ENCODE data around the gene SFRP5.

SFRP5 gene, protein sequence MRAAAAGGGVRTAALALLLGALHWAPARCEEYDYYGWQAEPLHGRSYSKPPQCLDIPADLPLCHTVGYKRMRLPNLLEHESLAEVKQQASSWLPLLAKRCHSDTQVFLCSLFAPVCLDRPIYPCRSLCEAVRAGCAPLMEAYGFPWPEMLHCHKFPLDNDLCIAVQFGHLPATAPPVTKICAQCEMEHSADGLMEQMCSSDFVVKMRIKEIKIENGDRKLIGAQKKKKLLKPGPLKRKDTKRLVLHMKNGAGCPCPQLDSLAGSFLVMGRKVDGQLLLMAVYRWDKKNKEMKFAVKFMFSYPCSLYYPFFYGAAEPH

DNA sequence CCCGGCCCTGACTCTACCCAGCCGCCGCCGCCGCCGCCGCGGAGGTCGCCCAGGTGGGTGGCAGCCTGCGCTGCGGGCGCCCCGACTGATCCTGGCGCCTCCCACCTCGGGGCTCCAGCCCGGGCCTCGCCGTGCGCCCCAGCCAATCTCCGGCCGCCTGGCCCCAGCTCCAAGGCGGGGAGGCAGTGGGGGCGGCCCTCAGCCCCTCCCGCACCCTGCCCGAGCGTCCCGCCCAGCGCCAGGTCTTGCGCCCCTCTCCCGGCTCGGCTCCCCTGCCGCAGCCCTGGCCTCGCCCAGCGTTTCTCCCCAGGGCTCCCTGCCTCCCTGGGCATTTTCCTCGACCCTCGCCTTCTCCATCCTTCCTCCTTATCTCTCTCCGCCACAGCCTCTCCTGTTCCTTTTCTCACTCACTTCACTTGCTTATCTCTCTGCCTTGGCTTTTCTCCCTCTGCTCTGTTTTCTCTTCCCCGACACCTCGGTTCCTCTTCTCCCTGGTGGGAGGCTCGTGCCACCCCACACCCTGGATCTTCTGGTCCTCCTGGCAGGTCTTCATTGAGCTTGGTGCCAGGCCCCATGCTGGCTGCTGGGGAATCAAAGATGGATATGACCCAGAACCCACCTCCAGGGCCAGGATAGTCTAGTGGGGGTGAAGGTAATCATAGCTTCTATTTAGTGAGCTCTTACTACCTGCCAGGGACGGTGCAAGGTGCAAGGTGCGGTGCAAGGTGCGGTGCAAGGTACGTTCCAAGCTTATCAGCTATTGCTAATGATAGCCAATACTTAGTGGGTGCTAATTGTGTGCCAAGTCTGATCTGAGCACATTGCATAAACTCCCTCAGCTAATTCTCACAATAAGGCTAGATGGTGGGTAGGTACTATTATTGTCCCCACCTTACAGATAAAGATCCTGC lies at the start of gene SFRP5:
Gene SFRP5 (minus strand): TSS at position 87 of the 911 bp plus-strand sequence. CDS start 166 bp downstream, outside the sequence.
- no peak for DNase-seq (ENCODE audit: low read depth)

DNA sequence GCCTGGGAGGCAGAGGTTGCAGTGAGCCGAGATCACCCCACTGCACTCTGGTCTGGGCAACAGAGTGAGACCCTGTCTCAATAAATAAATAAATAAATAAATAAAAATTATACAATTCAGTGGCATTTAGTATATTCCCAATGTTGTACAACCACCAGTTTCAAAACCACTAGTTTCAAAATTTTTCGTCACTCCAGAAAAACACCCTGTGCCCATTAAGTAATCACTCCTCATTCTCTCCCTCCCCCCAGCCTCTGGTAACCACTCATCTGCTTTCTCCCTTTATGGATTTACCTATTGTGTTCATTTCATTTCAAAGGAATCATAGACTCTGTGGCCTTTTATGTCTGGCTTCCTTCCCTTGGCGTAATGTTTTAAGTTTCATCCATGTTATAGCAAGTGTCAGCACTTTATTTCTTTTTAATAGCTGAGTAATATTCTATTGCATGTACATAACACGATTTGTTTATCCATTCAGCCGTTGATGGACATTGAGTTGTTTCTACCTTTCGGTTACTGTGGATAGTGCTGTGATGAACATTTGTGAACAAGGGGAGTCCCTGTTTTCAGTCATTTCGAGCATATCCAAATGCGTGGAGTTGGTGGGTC lies 48.4 kb upstream of the SFRP5 start:
- no peak for DNase-seq (ENCODE audit: low read depth)

DNA sequence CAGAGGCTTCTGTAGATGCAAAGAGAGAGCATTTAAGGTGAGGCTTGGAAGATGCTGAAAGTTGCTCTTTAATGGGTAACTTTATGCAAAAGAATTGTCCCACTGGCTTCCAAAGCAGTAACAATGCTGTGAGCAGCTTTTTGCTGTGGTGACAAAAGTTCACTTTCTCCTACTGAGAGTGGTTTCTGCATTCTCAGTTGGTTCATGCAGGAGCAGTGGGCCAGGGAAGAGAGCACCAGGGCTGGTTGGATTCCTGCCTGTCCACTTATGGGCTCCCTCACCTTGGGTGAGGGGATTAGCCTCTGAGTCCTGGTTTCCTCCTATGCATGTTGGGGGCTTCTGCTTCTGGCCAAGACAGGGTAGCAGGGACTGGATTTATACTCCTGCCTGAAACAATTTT lies 46.8 kb upstream of the SFRP5 start:
- no peak for DNase-seq (ENCODE audit: low read depth)

DNA sequence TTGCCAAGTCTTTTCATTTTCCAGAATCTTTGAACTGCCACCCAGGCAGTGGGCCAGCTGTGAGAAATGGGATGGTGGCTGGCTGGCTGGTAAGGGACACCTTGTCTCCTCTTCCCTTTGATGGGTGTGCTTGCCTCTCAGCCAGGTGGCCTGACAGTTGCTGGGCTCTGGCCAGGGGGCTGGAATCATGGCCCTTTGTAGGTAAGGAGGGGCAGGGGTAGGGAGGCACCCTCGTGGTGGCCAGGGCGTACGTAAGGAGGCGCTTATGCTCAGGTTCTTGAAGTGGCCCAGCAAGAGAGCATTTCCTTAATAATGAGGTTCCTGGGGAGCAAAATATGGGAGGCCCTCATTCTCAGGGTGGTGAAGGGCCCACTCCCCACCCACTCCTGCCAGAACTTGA lies 44.8 kb upstream of the SFRP5 start:
- no peak for DNase-seq (ENCODE audit: low read depth)

DNA sequence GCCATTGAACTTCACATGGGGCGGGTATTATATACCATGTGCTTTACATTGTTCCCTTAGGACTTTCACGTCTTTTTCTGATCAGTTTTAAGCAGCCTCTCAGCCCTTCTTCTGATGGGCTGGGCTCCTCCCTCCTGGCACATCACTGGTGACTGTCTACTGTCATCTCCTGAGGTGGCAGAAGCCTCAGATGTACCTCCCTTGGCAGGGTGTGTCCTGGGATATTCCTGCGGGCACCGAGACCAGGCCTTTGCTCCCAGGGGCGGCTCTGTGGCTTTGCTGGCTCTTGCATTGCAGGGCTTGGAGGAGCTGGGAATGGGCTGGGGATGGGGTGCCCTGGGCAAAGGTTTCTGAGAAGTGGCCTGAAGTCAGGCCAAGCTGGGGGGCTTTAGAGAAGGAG lies 43.2 kb upstream of the SFRP5 start:
- no peak for DNase-seq (ENCODE audit: low read depth)

DNA sequence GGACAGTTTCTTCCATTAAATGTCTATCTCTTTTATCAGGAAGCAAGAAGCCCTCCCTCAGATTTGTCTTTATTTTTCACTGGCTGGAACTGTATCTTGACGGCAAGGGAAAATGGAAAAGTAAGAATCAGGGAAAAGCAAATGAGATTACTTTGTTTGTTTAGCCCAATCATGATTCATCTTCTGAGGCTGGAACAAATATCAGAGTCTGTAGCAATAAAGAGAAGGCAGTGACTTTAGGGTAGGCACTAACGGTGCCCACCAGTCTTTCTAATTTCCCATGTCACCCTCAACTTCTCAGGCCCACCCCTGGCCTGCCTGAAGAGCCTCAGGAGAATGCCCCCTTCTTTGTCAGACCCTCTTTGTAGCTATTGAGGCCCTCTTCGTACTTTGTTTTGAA lies 41.5 kb upstream of the SFRP5 start:
- no peak for DNase-seq (ENCODE audit: low read depth)

DNA sequence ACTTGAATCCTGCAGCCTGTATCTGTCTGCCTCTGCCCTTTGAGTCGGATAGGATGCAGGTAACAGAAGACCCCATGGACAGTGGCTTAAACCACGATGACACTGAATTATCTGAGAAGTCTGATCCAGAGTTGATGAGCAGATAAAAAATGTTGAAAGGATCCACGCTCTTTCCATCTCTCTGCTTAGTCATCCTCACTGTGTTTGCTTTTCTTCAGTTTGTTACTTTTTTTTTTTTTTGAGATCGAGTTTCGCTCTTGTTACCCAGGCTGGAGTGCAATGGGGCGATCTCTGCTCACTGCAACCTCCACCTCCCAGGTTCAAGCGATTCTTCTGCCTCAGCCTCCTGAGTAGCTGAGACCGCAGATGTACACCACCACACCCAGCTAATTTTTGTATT lies 40.9 kb upstream of the SFRP5 start:
- DNase-seq (ENCODE audit: low read depth): no peak

DNA sequence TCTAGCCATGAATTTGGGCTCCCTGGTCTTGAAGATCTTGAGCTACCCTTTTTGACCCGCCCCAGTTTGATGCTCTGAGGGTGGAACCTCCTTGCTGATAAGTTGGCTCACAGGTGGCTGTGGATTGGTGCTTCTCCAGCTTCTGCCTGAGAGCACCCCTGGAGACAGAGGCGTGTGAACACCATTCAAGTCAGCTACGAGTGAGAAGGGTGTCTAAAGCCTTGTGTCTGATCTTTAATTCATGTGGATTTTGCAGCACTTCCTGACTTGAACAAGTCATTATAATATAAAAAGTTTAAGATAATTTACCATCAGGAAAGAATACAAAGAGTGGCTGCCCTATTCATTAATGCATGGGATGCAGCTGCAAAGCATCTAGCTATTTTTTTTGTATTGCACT lies 40.2 kb upstream of the SFRP5 start:
- DNase-seq (ENCODE audit: low read depth): no peak

DNA sequence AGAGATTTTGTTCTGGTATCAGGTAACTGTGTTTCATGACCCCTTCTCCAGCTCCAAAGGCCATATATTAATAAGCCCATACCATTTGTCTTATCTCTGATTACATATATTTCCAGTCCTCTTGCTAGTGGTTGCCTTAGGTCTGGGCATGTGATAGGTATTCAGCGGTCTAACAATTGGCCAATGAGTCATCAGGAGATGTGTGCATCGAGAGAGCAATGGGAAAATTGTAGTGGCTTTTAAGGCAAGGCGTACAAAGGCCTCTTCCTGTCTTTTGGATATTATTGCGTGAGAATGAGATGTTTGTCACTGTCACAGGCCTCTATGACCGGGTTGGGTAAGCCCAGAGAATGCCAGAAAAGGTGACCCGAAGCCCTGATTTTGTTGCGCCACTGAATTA lies 38.6 kb upstream of the SFRP5 start:
- no peak for DNase-seq (ENCODE audit: low read depth)

DNA sequence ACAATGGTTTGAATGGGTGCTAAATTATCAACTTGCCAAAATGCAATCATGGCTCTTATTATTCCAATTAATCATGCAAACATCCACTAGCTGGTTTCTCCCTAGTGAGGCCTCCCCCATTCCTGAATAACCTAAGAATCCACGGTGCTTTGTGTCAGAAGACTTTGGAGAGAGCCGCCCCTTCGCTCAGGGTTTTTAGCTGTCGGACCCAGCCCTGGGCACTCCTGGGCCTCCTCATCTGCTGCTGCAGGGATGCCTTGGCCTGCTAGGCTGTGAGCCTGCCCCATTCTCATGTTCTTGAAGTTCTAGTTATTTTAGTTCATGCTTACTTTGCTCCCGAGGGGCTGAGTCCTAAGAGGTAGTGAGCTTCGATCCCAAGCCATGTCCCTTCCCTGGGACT lies 34.1 kb upstream of the SFRP5 start:
- no peak for DNase-seq (ENCODE audit: low read depth)

DNA sequence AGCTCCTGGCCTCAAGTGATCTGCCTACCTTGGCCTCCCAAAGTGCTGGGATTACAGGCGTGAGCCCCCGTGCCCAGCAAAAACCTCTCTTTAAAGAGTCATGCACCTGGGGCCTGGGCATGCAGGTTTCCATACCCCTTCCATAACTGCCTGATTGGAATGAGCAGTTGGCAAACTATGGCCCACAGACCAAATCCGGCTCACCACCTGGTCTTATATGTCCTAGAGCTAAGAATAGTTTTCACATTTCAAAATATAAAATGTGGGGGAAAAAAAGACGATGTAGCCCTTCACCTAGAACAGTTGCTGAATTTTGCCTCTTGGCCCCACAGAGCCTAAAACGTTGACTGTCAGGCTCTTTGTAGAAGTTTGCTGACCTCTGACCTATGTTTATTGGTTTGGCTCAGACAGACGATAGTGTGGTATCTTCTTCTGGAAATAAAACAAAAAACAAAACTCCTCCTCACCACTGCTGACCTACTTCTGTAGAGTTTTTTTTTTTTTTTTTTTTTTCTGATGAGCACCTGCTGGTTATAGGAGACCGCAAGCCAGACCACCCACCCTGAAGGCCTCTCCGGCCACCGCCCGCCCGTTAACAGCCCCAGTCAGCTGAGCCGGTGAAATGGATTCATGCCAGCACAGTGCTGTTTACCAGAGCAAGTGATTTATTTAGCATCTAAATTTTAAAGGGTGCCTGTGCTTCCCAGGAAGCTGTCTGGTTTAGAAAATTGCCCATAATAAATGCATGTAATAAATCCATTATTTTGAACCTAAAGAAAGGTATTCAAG lies 33.5 kb upstream of the SFRP5 start:
- no peak for DNase-seq (ENCODE audit: low read depth)

DNA sequence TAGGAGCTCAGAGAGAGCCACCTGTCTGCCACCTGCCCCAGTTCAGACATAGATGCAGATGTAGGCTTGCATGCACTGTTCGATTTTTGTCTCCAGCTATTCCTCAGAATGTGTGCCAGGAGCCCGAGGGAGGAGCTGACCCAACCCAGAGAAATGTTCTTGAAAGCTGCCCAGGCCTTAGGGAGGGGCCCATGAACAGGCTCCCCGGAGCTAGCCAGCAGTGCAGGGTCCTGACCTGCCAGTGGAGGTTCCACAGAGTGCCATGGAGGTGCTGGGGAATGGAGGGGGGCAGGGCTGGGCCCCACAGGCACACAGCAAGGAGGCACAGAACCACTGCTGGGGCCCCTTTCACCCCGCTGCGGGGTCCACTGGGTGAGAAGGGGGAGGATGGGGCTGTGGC lies 29.6 kb upstream of the SFRP5 start:
- DNase-seq (ENCODE audit: low read depth): no peak

DNA sequence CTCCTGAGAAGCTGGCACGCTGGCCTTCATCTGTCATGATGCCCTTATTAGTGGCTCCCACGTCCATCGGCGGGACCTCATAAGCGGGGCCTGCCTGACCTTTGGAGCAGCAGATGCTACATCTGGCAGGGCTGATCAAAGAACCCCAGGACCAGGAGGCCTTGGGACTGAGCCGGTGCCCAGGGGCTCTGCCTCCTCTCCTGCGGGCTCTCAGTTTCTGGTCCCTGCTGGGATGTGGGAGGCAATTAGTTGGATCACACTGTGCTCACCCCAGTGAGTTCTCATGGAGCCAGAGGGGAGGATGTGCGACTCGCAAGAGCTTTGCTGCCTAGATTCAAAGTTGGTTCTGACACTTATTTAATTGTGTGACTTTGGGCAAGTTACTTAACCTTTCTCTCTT lies 28.7 kb upstream of the SFRP5 start:
- no peak for DNase-seq (ENCODE audit: low read depth)

DNA sequence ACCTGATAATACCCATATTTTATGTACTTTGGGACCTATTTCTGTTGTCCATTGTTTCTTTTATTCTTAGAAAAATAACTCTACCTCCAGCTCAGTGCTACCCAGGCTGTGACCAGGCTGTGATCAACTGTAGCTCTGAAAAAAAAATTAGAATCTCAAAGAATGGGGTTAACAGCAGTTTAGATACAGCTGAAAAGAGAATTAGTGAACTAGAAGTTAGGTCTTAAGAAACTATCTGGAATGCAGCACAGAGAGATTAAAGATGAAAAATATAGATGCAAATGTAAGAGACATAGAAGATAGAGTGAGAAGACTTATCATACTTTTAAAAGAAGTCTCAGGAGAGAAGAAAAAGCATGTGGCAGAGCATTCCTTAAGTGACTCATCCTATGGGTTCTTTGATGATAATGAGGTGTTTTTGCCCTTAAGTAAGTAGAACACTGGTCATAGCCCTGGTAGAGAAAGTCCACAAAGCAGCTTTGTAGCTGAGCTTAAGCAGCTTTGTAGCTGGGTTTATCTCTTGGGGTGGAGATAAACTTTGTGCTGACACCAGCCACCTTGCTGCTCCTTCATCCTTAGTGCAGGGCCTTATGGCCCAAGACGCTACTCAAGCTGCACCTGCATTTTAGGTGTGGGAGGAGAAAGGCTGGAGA lies 27.3 kb upstream of the SFRP5 start:
- no peak for DNase-seq (ENCODE audit: low read depth)

DNA sequence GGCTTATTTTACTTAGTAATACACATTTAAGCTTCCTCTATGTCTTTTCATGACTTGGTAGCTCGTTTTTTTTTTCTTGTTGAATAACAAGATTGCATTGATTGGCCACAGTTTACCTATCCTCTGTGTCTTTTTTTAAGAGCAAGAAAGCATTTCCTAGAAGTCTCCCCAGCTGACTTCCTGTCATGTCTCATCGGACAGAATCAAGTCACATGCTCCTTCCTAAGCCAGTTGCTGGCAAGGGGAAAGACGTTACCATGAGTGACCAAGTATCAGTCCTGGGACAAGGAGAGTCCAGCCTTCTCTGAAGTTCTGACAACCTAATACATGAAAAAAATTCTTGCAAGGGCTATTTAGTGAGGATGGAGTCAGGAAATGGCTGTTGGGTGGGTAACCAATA lies 24.9 kb upstream of the SFRP5 start:
- DNase-seq (ENCODE audit: low read depth): no peak

DNA sequence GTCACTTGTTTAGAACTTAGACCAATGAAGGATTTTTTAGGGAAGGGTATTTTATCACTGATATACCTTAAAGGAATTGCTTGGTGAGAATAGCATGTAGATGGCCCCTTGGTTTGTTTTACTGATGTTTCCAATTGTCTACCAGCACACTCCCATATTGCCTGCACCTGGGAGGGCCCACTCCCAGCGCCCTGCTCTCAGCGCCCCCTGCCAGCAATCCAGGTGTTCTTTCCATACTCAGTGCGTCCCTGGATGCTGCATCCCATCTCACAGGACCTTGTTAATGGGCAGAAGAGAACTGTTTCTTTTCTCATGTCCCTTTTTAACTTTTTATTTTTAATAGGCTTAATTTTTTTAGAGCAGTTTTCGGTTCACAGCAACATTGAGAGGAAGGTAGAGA lies 24.1 kb upstream of the SFRP5 start:
- no peak for DNase-seq (ENCODE audit: low read depth)

DNA sequence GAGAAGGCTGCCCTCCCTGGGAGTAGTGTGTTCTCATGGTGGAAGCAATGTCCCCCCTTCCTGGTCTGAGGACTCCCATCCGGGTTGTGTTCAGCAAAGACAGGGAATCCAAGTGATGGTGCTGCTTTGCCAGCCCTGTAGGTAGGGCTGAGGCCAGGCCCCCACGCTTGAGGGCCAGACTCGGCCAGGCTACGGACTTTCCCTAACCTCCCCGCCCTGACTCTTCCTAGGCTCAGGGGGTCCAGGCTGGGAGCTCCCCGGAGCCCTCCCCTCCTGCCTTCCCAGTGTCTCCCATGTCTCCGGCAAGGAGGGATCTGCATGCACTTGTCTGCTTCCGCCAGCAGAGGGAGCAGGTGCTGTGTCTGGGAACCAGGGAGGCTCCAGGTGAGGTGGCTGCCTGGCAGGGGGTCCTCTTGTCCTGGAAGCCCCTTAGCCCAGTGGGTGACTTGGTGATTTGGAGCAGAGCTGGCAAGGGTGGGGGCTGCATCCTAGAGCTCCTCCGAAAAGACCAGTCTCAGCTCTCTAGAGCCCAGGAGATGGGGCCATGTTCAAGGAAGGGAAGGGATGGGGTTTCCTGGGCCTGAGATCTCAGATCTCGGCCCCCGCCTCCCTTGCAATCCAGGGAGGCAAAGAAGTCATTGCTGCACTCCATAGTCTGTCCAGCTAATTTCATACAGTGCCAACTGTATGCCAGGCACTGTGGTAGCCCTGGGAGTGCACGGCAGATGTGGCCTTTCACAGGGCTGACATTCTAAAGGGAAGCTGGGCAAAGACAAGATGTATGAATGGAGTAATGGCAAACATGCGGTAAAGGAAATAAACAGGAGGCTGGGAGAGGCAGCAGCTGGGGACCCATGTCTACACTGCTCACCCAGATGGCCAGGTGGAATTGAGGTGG lies 20.3 kb upstream of the SFRP5 start:
- DNase-seq (ENCODE audit: low read depth): peak; percentile 9

DNA sequence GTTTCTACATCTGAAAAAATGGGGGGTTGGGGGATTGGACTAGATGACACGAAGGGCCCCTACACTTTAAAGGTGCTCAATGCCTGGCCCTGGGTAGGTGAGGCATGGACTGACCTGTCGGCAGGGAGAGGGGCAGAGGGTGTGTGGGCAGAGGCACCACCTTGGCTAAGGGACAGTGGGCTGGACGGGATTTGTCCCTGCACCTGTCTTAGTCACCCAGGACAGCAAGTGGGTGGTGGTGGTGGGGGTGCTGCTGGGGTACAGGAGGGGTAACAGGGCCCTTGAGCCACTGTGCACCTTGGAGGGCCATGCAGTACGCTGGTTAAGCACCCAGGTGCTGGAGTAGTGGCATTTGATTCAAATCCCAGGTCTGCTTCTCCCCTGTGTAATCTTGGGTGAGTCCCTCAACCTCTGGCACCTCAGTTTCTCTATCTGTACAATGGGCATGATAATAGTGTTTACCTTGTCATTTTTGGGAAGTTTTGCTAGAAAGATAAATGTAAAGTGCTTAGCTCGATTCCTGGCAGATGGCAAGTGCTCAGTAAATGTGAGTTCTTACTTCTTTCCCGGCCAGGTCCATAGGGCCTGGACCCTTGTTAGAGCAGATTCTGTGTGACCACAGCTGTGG lies 18.1 kb upstream of the SFRP5 start:
- DNase-seq (ENCODE audit: low read depth): no peak

DNA sequence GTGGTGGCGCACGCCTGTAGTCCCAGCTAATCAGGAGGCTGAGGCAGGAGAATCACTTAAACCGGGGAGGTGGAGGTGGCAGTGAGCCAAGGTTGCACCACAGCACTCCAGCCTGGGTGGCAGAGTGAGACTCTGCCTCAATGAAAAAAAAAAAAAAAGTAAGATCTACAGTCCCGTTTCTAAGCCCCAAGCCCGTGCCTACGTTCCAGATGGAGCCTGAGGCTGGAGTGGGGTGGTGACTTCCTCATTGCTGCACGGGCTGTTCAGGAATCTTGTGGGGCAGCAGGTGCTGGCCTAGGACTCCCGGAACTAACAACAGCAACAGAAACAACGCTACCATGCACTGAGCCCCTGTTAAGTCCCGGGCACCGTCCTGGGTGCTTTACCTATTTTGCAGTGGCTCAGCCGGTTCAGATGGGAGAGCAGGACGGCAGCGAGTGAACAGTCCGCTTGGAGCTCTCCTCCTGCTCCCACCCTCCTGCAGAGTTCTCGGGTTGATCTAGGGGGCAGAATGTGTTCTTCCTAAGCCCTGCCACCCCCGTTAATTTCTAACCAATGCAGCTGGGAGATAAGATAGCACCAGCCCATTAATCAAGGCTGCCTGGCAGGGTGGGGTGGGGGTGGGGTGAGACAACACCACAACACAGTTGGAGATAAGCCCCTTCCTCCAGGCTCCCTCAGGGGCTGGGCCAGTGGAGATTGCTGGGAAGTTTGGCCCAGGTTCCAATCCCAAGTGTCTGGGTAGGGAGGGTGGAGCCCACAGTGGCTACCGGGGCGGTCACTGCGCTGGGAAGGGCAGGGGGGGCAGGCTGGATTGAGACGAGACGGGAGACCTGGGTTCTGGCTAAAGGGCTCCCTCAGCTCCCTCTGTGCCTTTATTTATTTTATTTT lies 17.0 kb upstream of the SFRP5 start:
- no peak for DNase-seq (ENCODE audit: low read depth)
